ENCODE results near the gene TBC1D13. TPM values are rescaled to one million over a fixed set of nuclear protein-coding genes. Genes with fewer than 3 reads are reported as not detected.
A peak's percentile ranks its signal among the peaks of the same experiment; 100 is the strongest.
"Not testable (repeated sequence)": the region's sequence is repeated elsewhere in the genome, so short reads cannot be mapped to it uniquely, and the experiment has no call there.

TBC1D13 gene
- total and polyA plus RNA-seq, 9 of the 15 experiments (the other 6 are each of a cell fraction or from before 2014, with no cell fraction given): 2.3 to 28.7 (median 11.4) TPM

- no peak for TF ChIP-seq ZNF518B (CRISPR knock-in tag; IDR thresholded peaks at IDR 0.05)
- peak; percentile 51; the same call in 1 of the 2 replicates for TF ChIP-seq LARP7 (IDR thresholded peaks at IDR 0.05)
- peak; percentile 30; the same call in 1 of the 2 replicates for TF ChIP-seq MTA2 (IDR thresholded peaks at IDR 0.05; ENCODE audit: low read depth)
- peak; percentile 53; the same call in 1 of the 2 replicates for TF ChIP-seq HINFP (tag; conservative IDR thresholded peaks at IDR 0.05; ENCODE audit: low read depth)
Observed at GRCh38 chr9:128774804-128775203, 12.2 kb upstream of the TBC1D13 start (continued).

GRCh38 chr9:128780093-128780492 lies 7.0 kb upstream of the TBC1D13 start:
- CTCF ChIA-PET (ENCODE audit: low intra/inter-chr PET ratio); H3K27ac ChIP-seq (ENCODE audit: extremely low read depth, low read depth, low read length): not testable (repeated sequence)

More at GRCh38 chr9:128780093-128780492, 7.0 kb upstream of the TBC1D13 start:
- WGBS (ENCODE audit: insufficient coverage, low coverage, missing lambda C conversion rate): 94% methylated on average over 6 of the region's 27 CpGs
- H3K9ac ChIP-seq (ENCODE audit: insufficient read depth in 1 of 2, low read depth in 2 of 2, low read length in 2 of 2); H4K20me1 ChIP-seq (replicated peaks; ENCODE audit: control insufficient read depth, insufficient read depth, low read length); H3K4me3 ChIP-seq; DNase-seq (ENCODE audit: extremely low read depth in 1 of 4, low spot score in 3 of 4); H3K9me1 ChIP-seq (ENCODE audit: control insufficient read depth, insufficient read depth, low read length); H3K27me3 ChIP-seq (ENCODE audit: control insufficient read depth in 2 of 2, insufficient read depth in 2 of 2, low read length in 2 of 2); FAIRE-seq; BruUV-seq (replicated peaks); POLR2A ChIA-PET; intact Hi-C loops (cut with micrococcal nuclease); H3K4me2 ChIP-seq (ENCODE audit: insufficient read depth, low read length); H3K36me3 ChIP-seq (ENCODE audit: control insufficient read depth, insufficient read depth, low read length); H2AFZ ChIP-seq (ENCODE audit: low read depth, low read length); ATAC-seq; in situ Hi-C loops (cut with MboI); H3K9me3 ChIP-seq (replicated peaks; ENCODE audit: control insufficient read depth, insufficient read depth, low read depth, low read length); H3K79me2 ChIP-seq (ENCODE audit: control insufficient read depth, insufficient read depth, low read length): not testable (repeated sequence)
- peaks cover 9 to 14% of the 10 kb centered on the region in 2 experiments; a peak in 3 of 5 replicates for H3K4me1 ChIP-seq (replicated peaks in 1 of 2; ENCODE audit: control insufficient read depth in 2 of 2, insufficient read depth in 2 of 2, low read length in 2 of 2)
